HG02642 (cell line): ENCODE results near the gene RGS10.
"Not testable (repeated sequence)": the region's sequence is repeated elsewhere in the genome, so short reads cannot be mapped to it uniquely, and the experiment has no call there.

ENCODE experiments used
- ATAC-seq: cut with Tn5 transposase; IDR thresholded peaks from one replicate; pipeline ENCODE4 v1.9.1; 2021; ENCODE audit warnings: mild to moderate bottlenecking; ENCODE audit not compliant: unreplicated experiment, poor library complexity

The RGS10 gene

GRCh38 chr10:119542357-119542987, at the start of gene RGS10:
TSS of gene RGS10 (minus strand) at chr10:119542719. CDS start at chr10:119542638, 81 bp downstream.
- peak; percentile 77 for ATAC-seq

GRCh38 chr10:119588071-119588470, 45.6 kb upstream of the RGS10 start:
- ATAC-seq = no peak

GRCh38 chr10:119578355-119578754, 35.8 kb upstream of the RGS10 start:
- ATAC-seq = no peak

GRCh38 chr10:119575991-119576390, 33.5 kb upstream of the RGS10 start:
- ATAC-seq = no peak

- no peak for ATAC-seq
Observed at GRCh38 chr10:119575506-119575905, 33.0 kb upstream of the RGS10 start.

GRCh38 chr10:119567978-119568377, 25.5 kb upstream of the RGS10 start:
- ATAC-seq = no peak

- ATAC-seq = no peak
Observed at GRCh38 chr10:119562097-119562496, 19.6 kb upstream of the RGS10 start.

GRCh38 chr10:119559511-119559910, 17.0 kb upstream of the RGS10 start:
- ATAC-seq = not testable (repeated sequence)

GRCh38 chr10:119556081-119556480, 13.6 kb upstream of the RGS10 start:
- not testable (repeated sequence) for ATAC-seq

- ATAC-seq = no peak
Observed at GRCh38 chr10:119555178-119555784, 12.8 kb upstream of the RGS10 start.

- ATAC-seq = no peak
Observed at GRCh38 chr10:119550827-119551226, 8.3 kb upstream of the RGS10 start.

GRCh38 chr10:119549247-119549999, 6.9 kb upstream of the RGS10 start:
- no peak for ATAC-seq

GRCh38 chr10:119546009-119546408, 3.5 kb upstream of the RGS10 start:
- ATAC-seq = no peak

- no peak for ATAC-seq
Observed at GRCh38 chr10:119545310-119545709, 2.8 kb upstream of the RGS10 start.

GRCh38 chr10:119543814-119544642, 1.5 kb upstream of the RGS10 start:
- ATAC-seq = no peak

- ATAC-seq = peak; percentile 40
Observed at GRCh38 chr10:119542988-119543813, 682 bp upstream of the RGS10 start.

GRCh38 chr10:119541459-119542356, 811 bp downstream of the RGS10 start:
- peak; percentile 16 for ATAC-seq

- ATAC-seq = no peak
Observed at GRCh38 chr10:119541046-119541445, 1.5 kb downstream of the RGS10 start.

- no peak for ATAC-seq
Observed at GRCh38 chr10:119540038-119540437, 2.5 kb downstream of the RGS10 start.
